ENCODE data around the gene ATG4B. TPM values are rescaled to one million over a fixed set of nuclear protein-coding genes. Genes with fewer than 3 reads are reported as not detected.

The ATG4B gene
- total and polyA plus RNA-seq, 9 of the 15 experiments (the other 6 are each of a cell fraction or from before 2014, with no cell fraction given) = 5.9 to 58.8 (median 35.6) TPM

- TF ChIP-seq, protein P1, sequence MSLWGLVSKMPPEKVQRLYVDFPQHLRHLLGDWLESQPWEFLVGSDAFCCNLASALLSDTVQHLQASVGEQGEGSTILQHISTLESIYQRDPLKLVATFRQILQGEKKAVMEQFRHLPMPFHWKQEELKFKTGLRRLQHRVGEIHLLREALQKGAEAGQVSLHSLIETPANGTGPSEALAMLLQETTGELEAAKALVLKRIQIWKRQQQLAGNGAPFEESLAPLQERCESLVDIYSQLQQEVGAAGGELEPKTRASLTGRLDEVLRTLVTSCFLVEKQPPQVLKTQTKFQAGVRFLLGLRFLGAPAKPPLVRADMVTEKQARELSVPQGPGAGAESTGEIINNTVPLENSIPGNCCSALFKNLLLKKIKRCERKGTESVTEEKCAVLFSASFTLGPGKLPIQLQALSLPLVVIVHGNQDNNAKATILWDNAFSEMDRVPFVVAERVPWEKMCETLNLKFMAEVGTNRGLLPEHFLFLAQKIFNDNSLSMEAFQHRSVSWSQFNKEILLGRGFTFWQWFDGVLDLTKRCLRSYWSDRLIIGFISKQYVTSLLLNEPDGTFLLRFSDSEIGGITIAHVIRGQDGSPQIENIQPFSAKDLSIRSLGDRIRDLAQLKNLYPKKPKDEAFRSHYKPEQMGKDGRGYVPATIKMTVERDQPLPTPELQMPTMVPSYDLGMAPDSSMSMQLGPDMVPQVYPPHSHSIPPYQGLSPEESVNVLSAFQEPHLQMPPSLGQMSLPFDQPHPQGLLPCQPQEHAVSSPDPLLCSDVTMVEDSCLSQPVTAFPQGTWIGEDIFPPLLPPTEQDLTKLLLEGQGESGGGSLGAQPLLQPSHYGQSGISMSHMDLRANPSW (CRISPR knock-in tag; IDR thresholded peaks at IDR 0.05) = no peak
- TF ChIP-seq ZNF140 (CRISPR knock-in tag; IDR thresholded peaks at IDR 0.05) (no peak), ZNF347 (CRISPR knock-in tag; IDR thresholded peaks at IDR 0.05; ENCODE audit: low read depth) (no peak), ZBTB7A (IDR thresholded peaks at IDR 0.05; ENCODE audit: borderline replicate concordance, control insufficient read depth, low read depth, low read length) (peak; percentile 85), SMARCB1 (IDR thresholded peaks at IDR 0.05; ENCODE audit: insufficient read length, low read depth) (no peak), RBFOX2 (IDR thresholded peaks at IDR 0.05; ENCODE audit: low read depth, low read length) (peak; percentile 59), SIX5 (IDR thresholded peaks at IDR 0.05; ENCODE audit: borderline replicate concordance in 1 of 2, insufficient read depth in 1 of 2, low read depth in 1 of 2, low read length in 2 of 2) (no peak), XRCC5 (IDR thresholded peaks at IDR 0.05; ENCODE audit: low read depth, low read length) (no peak), DACH1 (IDR thresholded peaks at IDR 0.05; ENCODE audit: partially characterized antibody) (no peak), NR2C2 (CRISPR knock-in tag; IDR thresholded peaks at IDR 0.05) (0 out of 2 replicates have a peak, but pooled peaks have one; percentile 39), NR2C2 (tag; IDR thresholded peaks at IDR 0.05) (no peak), TEAD1 (CRISPR knock-in tag; IDR thresholded peaks at IDR 0.05) (0 out of 4 replicates have a peak, but pooled peaks of 1 of the 2 experiments have one; percentile 41), SFPQ (IDR thresholded peaks at IDR 0.05; ENCODE audit: low read depth, low read length) (no peak), MAX (CRISPR knock-in tag; IDR thresholded peaks at IDR 0.05) (peak; percentile 53), YY1 (IDR thresholded peaks at IDR 0.05; ENCODE audit: borderline replicate concordance in 1 of 3, control insufficient read depth in 1 of 3, extremely low read depth in 1 of 3, insufficient read depth in 3 of 3, insufficient read length in 1 of 3, insufficient replicate concordance in 2 of 3, low read depth in 1 of 3, low read length in 2 of 3) (peak in 1 of 3 experiments; percentile 19), TAF1 (IDR thresholded peaks at IDR 0.05; ENCODE audit: control insufficient read depth, extremely low read depth, insufficient read depth, low read length, severe bottlenecking) (no peak), ZNF174 (CRISPR knock-in tag; IDR thresholded peaks at IDR 0.05) (no peak), TGIF2 (CRISPR knock-in tag; IDR thresholded peaks at IDR 0.05) (no peak)
- TF ChIP-seq, protein P2, sequence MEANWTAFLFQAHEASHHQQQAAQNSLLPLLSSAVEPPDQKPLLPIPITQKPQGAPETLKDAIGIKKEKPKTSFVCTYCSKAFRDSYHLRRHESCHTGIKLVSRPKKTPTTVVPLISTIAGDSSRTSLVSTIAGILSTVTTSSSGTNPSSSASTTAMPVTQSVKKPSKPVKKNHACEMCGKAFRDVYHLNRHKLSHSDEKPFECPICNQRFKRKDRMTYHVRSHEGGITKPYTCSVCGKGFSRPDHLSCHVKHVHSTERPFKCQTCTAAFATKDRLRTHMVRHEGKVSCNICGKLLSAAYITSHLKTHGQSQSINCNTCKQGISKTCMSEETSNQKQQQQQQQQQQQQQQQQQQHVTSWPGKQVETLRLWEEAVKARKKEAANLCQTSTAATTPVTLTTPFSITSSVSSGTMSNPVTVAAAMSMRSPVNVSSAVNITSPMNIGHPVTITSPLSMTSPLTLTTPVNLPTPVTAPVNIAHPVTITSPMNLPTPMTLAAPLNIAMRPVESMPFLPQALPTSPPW (CRISPR knock-in tag; IDR thresholded peaks at IDR 0.05) = peak; percentile 86
Observed at GRCh38 chr2:241702155-241703031, 64.9 kb downstream of the ATG4B start (continued).
